ENCODE measurements around the gene RBFOX2.

DNA sequence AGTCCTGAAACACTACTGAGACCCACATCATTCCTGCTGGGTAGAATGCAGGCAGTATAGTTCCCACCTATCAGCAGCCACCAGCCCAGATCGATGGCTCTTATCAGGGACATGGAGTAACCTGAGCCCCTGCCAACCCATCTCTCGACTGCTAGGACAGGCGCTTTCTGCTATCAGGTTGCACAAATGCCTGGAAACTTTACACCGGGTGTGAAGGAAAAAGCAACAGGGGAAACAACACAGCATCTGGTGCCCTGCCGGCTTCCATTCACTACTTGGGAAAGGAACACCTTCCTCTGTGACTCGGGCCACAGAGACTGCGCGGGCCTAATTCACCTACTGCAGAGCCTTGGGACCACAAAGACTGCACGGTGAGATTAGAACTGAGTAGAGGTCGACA, 18.5 kb downstream of the RBFOX2 start:
- TF ChIP-seq, protein P1, sequence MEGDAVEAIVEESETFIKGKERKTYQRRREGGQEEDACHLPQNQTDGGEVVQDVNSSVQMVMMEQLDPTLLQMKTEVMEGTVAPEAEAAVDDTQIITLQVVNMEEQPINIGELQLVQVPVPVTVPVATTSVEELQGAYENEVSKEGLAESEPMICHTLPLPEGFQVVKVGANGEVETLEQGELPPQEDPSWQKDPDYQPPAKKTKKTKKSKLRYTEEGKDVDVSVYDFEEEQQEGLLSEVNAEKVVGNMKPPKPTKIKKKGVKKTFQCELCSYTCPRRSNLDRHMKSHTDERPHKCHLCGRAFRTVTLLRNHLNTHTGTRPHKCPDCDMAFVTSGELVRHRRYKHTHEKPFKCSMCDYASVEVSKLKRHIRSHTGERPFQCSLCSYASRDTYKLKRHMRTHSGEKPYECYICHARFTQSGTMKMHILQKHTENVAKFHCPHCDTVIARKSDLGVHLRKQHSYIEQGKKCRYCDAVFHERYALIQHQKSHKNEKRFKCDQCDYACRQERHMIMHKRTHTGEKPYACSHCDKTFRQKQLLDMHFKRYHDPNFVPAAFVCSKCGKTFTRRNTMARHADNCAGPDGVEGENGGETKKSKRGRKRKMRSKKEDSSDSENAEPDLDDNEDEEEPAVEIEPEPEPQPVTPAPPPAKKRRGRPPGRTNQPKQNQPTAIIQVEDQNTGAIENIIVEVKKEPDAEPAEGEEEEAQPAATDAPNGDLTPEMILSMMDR (IDR thresholded peaks at IDR 0.05) = no peak
- TF ChIP-seq POLR2A (IDR thresholded peaks at IDR 0.05) = no peak
